Parathyroid adenoma (tissue), 2 donors: ENCODE results near the gene OPCML.

Experiments used
- H2AFZ ChIP-seq: fragments of 300-600 bp; sonication (generic); one replicate; pipeline ENCODE4 v1.7.0; 2017; ENCODE audit warnings: antibody characterized with exemption, mild to moderate bottlenecking
- H3K27ac ChIP-seq: fragments of 300-600 bp; sonication (generic); one replicate; pipeline ENCODE4 v1.7.0; 2017
- H3K27me3 ChIP-seq: fragments of 300-600 bp; sonication (generic); one replicate; pipeline ENCODE4 v1.7.0; 2017; ENCODE audit warnings: low read length; ENCODE audit not compliant: control insufficient read depth, insufficient read depth
- H3K36me3 ChIP-seq: fragments of 300-600 bp; sonication (generic); one replicate; pipeline ENCODE4 v1.7.0; 2017; ENCODE audit warnings: low read length; ENCODE audit not compliant: control insufficient read depth, insufficient read depth
- H3K4me1 ChIP-seq: fragments of 300-600 bp; sonication (generic); one replicate; pipeline ENCODE4 v1.7.0; 2017; ENCODE audit warnings: control low read depth
- H3K4me2 ChIP-seq: fragments of 300-600 bp; sonication (generic); one replicate; pipeline ENCODE4 v1.7.0; 2017; ENCODE audit warnings: low read length
- H3K4me3 ChIP-seq: fragments of 300-600 bp; sonication (generic); one replicate; pipeline ENCODE4 v1.7.0; 2017; ENCODE audit warnings: low read depth, low read length
- H3K79me2 ChIP-seq: fragments of 300-600 bp; sonication (generic); one replicate; pipeline ENCODE4 v1.7.0; 2017; ENCODE audit warnings: control low read depth
- H3K9ac ChIP-seq: fragments of 300-600 bp; sonication (generic); one replicate; pipeline ENCODE4 v1.7.0; 2017; ENCODE audit warnings: mild to moderate bottlenecking
- H3K9me3 ChIP-seq: fragments of 300-600 bp; sonication (generic); one replicate; pipeline ENCODE4 v1.7.0; 2017; ENCODE audit warnings: low read length; ENCODE audit not compliant: control insufficient read depth
- TF ChIP-seq, protein P1 (sequence below): fragments of 300-600 bp; sonication (generic); IDR thresholded peaks from one replicate; pipeline ENCODE4 v1.7.0; 2017; ENCODE audit warnings: antibody characterized with exemption, mild to moderate bottlenecking
- donor health status: primary hyperparathyroidism.

Gene OPCML

GRCh38 chr11:133531971-133532651 lies at the start of gene OPCML:
Gene OPCML, minus strand, starts transcription at chr11:133532501.
- H3K27ac ChIP-seq: no peak within 1 kb of the TSS
- no peaks in the 10 kb centered on the region for H3K79me2 ChIP-seq
- H2AFZ ChIP-seq: peak within 1 kb of the TSS; percentile 28
- H3K4me1 ChIP-seq: peaks cover 4% of the 10 kb centered on the region
- H3K36me3 ChIP-seq: no peaks in the 10 kb centered on the region
- H3K9ac ChIP-seq: no peak within 1 kb of the TSS
- H3K27me3 ChIP-seq: no peaks in the 10 kb centered on the region
- H3K9me3 ChIP-seq: no peaks in the 10 kb centered on the region
- peak within 1 kb of the TSS; percentile 71 for H3K4me2 ChIP-seq
- TF ChIP-seq, protein P1, sequence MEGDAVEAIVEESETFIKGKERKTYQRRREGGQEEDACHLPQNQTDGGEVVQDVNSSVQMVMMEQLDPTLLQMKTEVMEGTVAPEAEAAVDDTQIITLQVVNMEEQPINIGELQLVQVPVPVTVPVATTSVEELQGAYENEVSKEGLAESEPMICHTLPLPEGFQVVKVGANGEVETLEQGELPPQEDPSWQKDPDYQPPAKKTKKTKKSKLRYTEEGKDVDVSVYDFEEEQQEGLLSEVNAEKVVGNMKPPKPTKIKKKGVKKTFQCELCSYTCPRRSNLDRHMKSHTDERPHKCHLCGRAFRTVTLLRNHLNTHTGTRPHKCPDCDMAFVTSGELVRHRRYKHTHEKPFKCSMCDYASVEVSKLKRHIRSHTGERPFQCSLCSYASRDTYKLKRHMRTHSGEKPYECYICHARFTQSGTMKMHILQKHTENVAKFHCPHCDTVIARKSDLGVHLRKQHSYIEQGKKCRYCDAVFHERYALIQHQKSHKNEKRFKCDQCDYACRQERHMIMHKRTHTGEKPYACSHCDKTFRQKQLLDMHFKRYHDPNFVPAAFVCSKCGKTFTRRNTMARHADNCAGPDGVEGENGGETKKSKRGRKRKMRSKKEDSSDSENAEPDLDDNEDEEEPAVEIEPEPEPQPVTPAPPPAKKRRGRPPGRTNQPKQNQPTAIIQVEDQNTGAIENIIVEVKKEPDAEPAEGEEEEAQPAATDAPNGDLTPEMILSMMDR: no peak
- peak within 1 kb of the TSS; percentile 58 for H3K4me3 ChIP-seq

DNA sequence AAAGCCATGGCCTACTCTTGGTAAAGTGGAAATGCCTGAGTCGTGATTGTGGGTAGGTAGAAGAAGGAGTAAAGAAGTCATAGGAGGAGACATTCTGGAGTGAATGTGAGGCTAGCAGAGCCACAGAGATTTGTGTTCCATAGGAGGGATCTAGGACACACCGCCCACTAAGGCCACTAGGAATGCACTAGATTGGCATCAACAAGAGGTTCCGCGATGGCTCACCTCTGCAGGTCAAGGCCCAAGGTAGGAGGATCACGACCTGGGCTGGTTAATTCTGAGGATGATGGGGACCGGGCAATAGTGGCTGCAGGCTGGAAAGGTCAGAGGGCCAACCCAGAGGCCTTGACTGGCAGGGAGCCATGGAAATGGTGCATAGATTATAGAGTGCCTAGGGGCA lies 48.8 kb upstream of the OPCML start:
- TF ChIP-seq, protein P1: no peak
- no peaks in the 10 kb centered on the region for H3K27me3 ChIP-seq
- no peaks in the 10 kb centered on the region for H3K4me1 ChIP-seq
- no peaks in the 10 kb centered on the region for H3K36me3 ChIP-seq
- H3K79me2 ChIP-seq: no peaks in the 10 kb centered on the region
- H2AFZ ChIP-seq: no peak overlapping the region
- H3K9me3 ChIP-seq: no peaks in the 10 kb centered on the region
- H3K4me3 ChIP-seq: no peak overlapping the region
- no peak overlapping the region for H3K27ac ChIP-seq
- H3K9ac ChIP-seq: no peak overlapping the region
- H3K4me2 ChIP-seq: no peak overlapping the region

DNA sequence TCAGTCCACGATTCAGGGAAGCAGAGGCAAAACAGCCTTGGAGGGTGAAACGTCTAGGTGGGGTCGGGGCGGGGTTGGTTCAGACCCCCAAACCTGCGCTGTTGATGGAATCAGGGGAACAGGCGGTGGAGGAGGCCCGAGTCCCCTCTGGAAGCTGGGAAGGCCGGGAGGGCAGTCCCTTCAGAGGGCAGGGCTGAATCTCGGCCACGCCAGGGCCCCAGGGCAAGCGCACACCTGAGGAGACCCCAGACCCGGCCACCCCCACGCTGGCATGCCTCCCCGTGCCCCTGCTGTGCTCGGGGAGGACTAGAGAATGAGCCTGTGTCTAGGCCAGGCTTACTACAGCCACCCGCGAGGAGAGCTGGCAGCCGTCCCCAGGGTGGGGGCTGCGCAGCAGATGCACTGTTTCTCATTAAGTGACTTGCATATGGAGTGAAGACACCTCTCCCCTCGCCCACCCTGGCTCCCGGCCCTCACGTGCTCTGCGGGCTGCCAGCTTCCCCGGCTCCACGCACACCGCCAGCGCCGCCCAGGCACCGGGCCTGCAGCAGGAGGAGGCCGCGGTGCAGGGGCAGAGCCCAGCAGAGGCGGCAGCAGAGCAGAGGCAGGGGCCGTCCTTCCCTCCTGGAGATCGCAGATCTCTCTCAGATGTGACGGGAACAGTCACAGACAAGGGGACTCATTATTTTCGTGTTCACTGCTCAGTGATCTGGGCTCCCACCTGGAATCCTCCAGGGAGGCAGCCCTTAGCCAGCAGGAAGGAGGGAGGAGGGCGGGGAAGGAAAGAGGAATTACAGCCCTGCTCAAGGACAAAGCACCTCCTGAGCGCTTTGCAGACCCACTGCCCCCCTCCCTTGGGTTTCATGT lies 47.1 kb upstream of the OPCML start:
- H3K4me2 ChIP-seq: no peak overlapping the region
- H3K4me1 ChIP-seq: no peaks in the 10 kb centered on the region
- H3K27me3 ChIP-seq: no peaks in the 10 kb centered on the region
- H3K36me3 ChIP-seq: no peaks in the 10 kb centered on the region
- H3K79me2 ChIP-seq: no peaks in the 10 kb centered on the region
- H3K4me3 ChIP-seq: no peak overlapping the region
- H2AFZ ChIP-seq: no peak overlapping the region
- H3K9ac ChIP-seq: no peak overlapping the region
- H3K9me3 ChIP-seq: no peaks in the 10 kb centered on the region
- H3K27ac ChIP-seq: no peak overlapping the region
- TF ChIP-seq, protein P1: no peak

DNA sequence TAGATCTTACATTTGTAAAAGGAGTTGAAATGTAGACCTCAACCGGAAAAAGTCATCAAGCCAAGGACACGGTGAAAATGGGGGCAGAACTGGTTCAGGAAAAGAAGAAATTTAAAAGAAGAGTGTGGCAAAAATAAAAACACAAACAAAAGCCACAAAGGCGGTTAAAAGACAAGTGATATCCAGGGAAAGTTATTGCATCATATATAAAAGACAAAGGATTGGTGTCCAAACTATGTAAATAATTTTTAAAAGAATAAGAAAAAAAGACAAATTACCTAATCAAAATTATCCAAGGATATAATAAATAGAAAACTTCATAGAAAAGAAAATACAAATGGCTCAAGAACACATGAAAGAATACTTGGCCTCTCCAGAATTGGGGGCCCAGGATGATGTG lies 45.1 kb upstream of the OPCML start:
- no peak overlapping the region for H3K9ac ChIP-seq
- no peaks in the 10 kb centered on the region for H3K27me3 ChIP-seq
- H3K9me3 ChIP-seq: no peaks in the 10 kb centered on the region
- H3K4me2 ChIP-seq: no peak overlapping the region
- H3K36me3 ChIP-seq: no peaks in the 10 kb centered on the region
- no peaks in the 10 kb centered on the region for H3K4me1 ChIP-seq
- H3K79me2 ChIP-seq: no peaks in the 10 kb centered on the region
- TF ChIP-seq, protein P1: no peak
- H3K27ac ChIP-seq: no peak overlapping the region
- H2AFZ ChIP-seq: no peak overlapping the region
- no peak overlapping the region for H3K4me3 ChIP-seq
